ENCODE measurements around the gene SPEM1. TPM values are rescaled to one million over a fixed set of nuclear protein-coding genes. Genes with fewer than 3 reads are reported as not detected.

SPEM1 gene
- total RNA-seq, 1 experiment from 2014 or later: not detected

- DNase-seq (ENCODE audit: low read depth): no peak
Observed at GRCh38 chr17:7418472-7419152, 1.5 kb upstream of the SPEM1 start.

DNA sequence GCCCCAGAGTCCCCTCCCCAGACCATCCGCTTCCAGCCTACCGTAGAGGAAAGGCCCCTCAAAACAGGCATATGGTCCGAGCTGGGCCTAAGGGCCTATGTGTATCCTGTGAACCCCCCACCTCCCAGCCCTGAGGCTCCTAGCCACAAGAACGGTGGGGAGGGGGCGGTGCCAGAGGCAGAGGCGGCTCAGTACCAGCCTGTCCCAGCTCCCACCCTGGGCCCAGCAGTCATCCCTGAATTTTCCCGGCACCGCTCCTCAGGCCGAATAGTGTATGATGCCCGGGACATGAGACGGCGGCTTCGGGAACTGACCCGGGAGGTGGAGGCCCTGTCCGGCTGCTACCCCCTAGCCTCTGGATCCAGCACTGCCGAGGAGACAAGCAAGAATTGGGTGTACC is 1.1 kb downstream of the SPEM1 start:
- no peak for DNase-seq (ENCODE audit: low read depth)

- no peak for DNase-seq (ENCODE audit: low read depth)
Observed at GRCh38 chr17:7423679-7424078, 3.6 kb downstream of the SPEM1 start.

GRCh38 chr17:7425316-7425715 is 5.2 kb downstream of the SPEM1 start, which contains the start of gene SPEM2:
Gene SPEM2 (plus strand): TSS chr17:7425616. CDS start chr17:7425689, 73 bp downstream.
- DNase-seq (ENCODE audit: low read depth): no peak

DNA sequence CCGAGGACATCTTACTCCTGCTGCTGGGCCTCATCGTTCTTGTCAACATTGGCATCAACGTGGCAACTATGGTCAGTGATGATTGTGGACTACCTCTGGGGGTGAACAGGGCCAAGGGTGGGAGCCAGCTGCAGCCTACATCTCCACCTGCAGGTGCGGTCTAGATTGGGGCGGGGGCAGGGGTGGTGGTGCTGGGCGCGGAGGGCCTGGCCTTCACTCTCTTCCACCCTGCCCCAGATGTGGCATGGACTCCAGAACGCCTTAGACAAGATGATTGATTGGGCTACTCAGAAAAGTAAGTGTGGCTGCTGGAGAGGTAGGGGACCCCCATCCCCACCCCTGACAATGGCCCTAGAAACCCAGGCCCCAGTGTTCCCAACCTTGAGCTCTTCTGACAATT is 5.6 kb downstream of the SPEM1 start:
- no peak for DNase-seq (ENCODE audit: low read depth)

GRCh38 chr17:7426203-7426863 is 6.2 kb downstream of the SPEM1 start:
- DNase-seq (ENCODE audit: low read depth): no peak

DNA sequence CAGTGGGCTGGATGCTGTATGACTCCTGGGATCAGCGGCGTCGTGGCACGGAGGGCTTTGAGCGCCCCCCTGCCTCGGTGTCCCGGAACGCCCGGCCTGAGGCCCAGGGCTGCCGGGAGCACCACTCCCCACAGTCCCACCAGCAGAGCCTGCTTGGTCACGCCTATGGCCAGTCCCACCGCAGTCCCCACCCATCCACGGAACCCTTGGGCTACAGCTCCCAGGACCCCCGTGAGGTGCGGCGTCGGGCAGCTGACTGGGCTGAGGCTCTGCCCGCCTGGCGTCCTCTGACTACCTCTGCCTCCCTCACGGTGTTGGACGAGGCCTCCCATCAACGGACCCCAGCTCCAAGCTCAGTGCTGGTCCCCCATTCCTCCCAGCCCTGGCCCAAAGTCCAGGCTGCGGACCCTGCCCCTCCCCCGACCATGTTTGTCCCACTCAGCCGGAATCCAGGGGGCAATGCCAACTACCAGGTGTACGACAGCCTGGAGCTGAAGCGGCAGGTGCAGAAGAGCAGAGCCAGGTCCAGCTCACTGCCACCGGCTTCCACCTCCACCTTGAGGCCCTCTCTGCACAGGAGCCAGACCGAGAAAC is 6.9 kb downstream of the SPEM1 start:
- DNase-seq (ENCODE audit: low read depth): no peak

- no peak for DNase-seq (ENCODE audit: low read depth)
Observed at GRCh38 chr17:7427549-7427948, 7.4 kb downstream of the SPEM1 start.

DNA sequence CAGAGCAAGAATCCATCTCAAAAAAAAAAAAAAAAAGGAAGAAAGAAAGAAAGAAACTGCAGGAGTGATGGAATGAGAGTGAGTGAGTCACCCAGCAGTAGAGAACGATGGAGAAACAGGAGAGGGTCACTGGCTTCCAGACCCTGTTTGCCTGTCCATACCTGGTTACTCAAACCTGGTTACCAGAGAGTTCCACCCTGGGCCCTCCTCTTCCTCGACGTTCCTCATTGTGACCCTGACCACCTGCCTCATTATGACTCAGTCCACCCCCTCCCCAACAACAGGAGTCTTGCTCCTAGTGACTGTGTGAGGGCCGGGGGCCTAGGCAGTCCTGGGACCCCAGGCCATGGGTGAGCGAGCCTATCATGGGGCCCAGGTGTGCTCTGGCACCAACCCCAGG is 8.4 kb downstream of the SPEM1 start, which contains the start of gene SPEM3:
Gene SPEM3, plus strand, starts transcription at position 301 of the 400 bp plus-strand sequence. Its CDS starts 46 bp downstream, at position 347.
- no peak for DNase-seq (ENCODE audit: low read depth)

DNA sequence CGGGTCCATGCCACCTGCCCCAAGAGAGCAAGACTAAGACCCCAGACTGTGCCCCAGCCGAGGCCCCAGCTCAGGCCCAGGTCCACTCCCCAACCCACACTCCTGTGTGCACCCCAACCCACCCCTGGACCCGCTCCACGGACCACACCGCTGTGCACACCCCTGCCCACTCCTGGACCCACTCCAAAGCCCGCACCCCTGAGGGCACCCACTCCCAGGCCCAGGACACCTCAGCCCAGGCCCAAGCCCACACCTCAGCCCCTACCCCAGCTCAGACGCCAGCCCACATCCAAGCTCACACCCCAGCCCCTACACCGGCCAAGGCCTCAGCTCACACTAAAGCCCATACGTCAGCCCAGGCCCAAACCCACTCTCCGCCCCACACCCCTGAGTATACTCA is 9.6 kb downstream of the SPEM1 start:
- DNase-seq (ENCODE audit: low read depth): no peak

GRCh38 chr17:7431231-7431630 is 11.1 kb downstream of the SPEM1 start:
- DNase-seq (ENCODE audit: low read depth): no peak

GRCh38 chr17:7432296-7432695 is 12.2 kb downstream of the SPEM1 start:
- DNase-seq (ENCODE audit: low read depth): no peak

- peak; percentile 55 for DNase-seq (ENCODE audit: low read depth)
Observed at GRCh38 chr17:7435676-7436555, 15.8 kb downstream of the SPEM1 start.

GRCh38 chr17:7436556-7437368 is 16.6 kb downstream of the SPEM1 start:
- DNase-seq (ENCODE audit: low read depth): peak; percentile 77

- no peak for DNase-seq (ENCODE audit: low read depth)
Observed at GRCh38 chr17:7437369-7437863, 17.3 kb downstream of the SPEM1 start.

DNA sequence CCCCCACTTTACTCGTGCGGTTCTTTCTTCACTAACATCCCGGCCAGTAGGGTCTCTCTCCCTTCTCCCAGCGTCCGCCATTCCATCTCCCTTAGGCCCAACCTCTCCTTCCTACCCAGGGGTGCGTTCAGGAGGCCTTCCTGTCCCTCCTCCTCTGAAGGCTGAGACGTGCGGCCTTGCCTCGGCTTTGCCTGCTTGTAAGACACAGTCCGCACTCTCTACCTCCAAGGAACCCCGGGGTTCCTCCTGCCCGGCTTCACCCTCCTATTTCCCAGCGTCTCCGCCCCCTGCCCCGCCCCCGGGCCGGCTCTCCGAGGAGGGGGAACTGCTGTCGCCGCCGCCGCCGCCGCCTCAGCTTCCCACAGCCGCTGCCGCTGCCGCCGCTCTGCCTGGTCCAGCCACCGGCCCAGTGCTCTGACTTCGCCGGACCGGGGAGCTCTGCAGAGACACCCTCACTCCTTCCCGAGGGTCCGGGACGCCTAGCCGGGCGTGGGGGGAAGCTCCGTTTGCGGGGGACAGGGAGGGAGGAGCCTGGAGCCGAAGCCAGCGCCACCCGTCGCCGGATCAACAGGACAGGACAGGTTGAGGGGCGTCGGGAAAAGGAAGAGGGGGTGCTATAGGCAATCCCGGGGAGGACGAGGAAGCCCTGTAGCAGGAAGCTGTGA is 18.0 kb downstream of the SPEM1 start:
- no peak for DNase-seq (ENCODE audit: low read depth)

DNA sequence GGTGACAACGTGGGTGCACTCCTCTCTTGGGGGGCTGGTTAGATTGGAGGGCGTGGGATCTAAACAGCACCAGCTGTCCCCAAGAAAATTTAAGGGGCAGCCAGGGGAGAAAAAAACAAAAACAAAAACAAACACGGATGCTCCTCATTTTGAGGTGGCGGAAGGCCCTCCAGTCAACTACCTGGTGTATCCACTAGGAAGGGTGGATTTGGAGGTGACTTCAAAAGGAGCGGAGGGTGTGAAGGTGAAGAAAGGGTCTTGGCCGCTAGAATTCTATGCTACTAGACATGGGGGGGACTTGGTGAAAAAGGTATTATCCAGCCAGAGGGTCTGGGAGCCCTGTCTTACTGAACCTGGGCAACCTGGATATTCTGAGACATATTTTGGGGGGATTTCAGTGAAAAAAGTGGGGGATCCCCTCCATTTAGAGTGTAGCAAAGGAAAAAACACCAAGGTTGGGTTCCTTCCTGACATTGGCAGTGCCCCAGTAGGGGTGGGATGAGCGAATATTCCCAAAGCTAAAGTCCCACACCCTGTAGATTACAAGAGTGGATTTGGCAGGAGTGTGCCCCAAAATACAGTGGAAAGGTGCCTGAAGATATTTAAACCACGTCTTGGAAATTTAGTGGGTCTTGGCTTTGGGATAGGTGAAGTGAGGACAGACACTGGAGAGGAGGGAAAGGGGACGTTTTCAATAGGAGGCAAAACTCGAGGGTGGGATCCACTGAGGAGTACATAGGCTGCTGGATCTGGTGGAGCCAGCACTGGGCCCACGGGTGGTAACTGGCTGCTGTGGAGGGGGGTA is 18.7 kb downstream of the SPEM1 start:
- DNase-seq (ENCODE audit: low read depth): no peak

DNA sequence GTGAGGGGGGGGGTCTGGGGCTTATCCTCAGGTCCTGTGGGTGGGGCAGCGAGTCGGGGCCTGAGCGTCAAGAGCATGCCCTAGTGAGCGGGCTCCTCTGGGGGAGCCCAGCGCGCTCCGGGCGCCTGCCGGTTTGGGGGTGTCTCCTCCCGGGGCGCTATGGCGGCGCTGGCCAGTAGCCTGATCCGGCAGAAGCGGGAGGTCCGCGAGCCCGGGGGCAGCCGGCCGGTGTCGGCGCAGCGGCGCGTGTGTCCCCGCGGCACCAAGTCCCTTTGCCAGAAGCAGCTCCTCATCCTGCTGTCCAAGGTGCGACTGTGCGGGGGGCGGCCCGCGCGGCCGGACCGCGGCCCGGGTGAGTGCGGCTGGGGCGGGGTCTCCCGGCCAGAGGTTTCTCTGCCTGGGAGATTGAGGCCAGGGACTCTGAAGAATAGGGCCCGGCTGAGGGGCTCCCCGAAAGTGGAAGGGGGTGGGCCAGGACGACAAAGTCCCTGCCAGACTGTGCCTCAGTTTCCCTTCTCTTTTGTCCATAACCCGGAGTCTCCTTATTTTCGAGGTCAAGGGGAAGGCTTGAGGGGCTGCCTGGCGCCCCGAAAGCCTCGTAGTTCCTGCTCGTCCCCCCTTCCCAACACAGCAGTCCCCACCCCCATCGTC is 19.5 kb downstream of the SPEM1 start, which contains the start of gene FGF11:
Gene FGF11, plus strand, starts transcription at position 51 of the 651 bp plus-strand sequence. Its CDS starts 109 bp downstream, at position 160.
- DNase-seq (ENCODE audit: low read depth): no peak

Data from M059J (cell line).